Coronary artery (tissue), 2 donors: ENCODE results near the gene HINFP.

Experiments
- DNase-seq: peaks from one replicate; pipeline ENCODE4 v3.0.0-alpha.2; 2017; ENCODE audit warnings: low spot score
- H3K27ac ChIP-seq, 2 donors: fragments of 200-600 bp; sonication (generic); one replicate each; pipeline ENCODE4 v1.5.1; 2016 to 2019
- H3K4me3 ChIP-seq: fragments of 200-600 bp; sonication (generic); 2 replicates; pipeline ENCODE4 v1.5.1; 2016; ENCODE audit warnings: mild to moderate bottlenecking, moderate library complexity
- TF ChIP-seq, protein P1 (sequence below): fragments of 200-600 bp; sonication (generic); IDR thresholded peaks from one replicate; pipeline ENCODE4 v1.5.1; 2019; ENCODE audit warnings: antibody characterized with exemption

The HINFP gene

DNA sequence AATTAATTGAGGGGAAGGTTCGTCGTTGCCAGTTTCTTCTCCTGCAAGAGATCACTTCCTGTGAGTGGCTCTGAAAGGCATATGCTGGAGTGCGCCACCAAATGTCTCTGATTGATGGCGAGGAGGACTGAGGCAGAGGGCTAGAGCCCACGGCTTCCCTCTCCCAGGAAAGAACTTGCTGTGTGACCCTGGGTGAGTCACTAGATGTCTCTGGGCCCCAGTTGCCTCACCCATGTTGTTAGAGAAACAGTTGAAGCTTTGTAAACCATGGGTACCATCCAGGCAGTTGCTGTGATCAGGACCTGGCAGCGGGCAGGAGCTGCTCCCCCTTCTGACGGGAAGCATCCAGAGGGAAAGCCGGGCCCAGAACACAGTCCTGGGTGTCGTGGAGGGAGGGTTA lies 30.7 kb downstream of the HINFP start:
- TF ChIP-seq, protein P1, sequence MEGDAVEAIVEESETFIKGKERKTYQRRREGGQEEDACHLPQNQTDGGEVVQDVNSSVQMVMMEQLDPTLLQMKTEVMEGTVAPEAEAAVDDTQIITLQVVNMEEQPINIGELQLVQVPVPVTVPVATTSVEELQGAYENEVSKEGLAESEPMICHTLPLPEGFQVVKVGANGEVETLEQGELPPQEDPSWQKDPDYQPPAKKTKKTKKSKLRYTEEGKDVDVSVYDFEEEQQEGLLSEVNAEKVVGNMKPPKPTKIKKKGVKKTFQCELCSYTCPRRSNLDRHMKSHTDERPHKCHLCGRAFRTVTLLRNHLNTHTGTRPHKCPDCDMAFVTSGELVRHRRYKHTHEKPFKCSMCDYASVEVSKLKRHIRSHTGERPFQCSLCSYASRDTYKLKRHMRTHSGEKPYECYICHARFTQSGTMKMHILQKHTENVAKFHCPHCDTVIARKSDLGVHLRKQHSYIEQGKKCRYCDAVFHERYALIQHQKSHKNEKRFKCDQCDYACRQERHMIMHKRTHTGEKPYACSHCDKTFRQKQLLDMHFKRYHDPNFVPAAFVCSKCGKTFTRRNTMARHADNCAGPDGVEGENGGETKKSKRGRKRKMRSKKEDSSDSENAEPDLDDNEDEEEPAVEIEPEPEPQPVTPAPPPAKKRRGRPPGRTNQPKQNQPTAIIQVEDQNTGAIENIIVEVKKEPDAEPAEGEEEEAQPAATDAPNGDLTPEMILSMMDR: no peak
- DNase-seq: no peak
- no peak overlapping the region for H3K4me3 ChIP-seq
- H3K27ac ChIP-seq: no peak overlapping the region

DNA sequence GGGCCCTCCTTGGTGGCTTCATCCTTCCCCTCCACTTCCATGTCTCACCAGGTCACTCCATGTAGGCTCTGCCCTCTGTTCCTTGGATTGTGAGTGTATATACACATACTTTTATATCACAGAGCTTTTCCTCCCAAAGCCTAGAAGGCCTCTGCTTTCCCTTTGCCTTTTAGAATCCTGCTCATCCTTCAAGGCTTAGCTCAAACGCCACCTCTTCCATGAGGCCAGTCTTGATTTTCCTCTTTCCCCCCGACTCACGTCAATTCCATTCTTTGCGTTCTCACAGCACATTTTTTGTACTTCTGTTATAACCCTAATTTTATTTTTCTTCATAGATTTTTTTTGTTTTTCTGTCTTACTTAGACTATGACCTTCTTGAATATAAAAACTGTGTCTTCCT lies 31.2 kb downstream of the HINFP start:
- H3K27ac ChIP-seq: no peak overlapping the region
- no peak for DNase-seq
- H3K4me3 ChIP-seq: no peak overlapping the region
- TF ChIP-seq, protein P1: no peak

DNA sequence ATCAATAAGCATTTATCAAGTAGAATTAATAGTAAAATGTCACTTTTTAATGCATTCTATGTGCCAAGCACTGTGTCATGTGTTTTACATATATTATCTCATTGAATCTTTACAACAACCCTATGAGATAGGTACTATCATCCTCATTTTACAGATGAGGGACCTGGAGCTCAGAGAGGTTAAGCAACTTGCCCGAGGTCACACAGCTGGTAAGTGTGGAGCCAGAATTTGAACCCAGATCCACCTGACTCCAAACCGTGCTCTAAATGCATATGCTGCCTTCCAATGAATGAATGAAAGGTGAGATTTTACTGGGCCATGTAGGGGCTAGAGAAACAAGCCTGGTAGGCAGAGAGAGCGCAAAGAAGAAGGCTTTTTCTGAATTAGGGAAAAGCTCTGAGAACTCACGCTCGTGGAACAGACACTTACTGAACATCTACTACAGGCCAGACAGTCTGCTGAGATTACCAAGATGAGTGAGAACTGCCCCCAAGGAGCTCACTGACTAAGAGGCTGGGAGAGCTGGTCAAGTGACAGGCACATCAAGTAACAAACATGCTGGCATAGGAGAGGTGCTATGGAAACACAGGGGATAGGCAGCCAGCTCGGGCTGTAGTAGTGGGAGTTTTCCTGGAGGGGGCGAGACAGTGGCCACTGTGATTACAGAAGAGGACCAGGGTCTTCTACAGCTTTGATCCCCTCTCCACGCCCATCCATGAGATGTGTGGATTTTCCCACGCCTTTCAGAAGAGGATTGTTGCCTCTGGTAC lies 31.9 kb downstream of the HINFP start:
- H3K4me3 ChIP-seq: no peak overlapping the region
- H3K27ac ChIP-seq: no peak overlapping the region
- DNase-seq: no peak
- TF ChIP-seq, protein P1: no peak

DNA sequence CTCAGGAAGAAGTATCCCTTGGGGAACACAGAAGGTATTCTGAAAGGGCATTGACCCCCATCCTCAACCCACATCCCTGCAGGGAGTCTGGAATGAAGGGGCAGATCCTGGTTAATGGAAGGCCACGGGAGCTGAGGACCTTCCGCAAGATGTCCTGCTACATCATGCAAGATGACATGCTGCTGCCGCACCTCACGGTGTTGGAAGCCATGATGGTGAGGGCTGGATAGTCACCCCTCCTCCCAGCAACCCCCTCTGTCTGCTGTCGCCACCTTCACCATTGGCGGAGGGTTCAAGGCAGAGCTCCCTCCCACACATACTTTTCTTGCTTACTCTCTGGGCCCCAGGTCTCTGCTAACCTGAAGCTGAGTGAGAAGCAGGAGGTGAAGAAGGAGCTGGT lies 32.8 kb downstream of the HINFP start:
- no peak overlapping the region for H3K4me3 ChIP-seq
- no peak for DNase-seq
- TF ChIP-seq, protein P1: no peak
- no peak overlapping the region for H3K27ac ChIP-seq

DNA sequence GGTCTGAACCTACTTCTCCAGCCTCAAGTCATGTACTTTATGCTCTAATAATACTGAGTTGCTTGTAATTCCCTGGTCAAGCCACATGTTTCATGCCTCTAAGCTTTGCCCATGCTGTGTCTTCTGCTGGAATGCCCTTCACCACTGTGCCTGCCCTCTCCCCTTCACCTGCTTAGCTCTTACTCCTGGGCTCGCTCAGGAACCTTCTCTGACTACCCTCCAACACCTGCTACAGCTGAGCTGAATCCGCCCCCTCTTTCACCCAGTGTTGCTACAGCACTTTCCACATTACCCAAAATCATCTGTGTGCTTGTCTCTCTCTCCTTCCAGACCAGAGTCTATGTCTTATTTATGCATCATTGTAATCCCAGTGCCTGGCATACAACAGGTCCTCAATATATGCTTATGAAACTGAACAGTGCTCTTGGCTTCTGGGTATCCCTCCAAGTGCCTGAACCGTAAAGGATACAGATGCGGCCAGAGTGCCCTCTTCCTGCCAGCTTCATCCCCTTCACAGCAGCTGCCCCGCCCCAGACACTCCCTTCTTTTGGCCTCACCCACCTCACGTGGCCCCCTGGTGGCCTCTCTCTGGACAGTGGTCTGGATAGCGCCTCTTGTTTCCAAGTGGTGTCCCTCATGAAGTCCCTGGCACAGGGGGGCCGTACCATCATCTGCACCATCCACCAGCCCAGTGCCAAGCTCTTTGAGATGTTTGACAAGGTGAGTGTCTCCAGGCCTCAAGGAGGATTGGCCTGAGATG lies 34.5 kb downstream of the HINFP start:
- no peak overlapping the region for H3K27ac ChIP-seq
- TF ChIP-seq, protein P1: no peak
- DNase-seq: no peak
- H3K4me3 ChIP-seq: no peak overlapping the region

DNA sequence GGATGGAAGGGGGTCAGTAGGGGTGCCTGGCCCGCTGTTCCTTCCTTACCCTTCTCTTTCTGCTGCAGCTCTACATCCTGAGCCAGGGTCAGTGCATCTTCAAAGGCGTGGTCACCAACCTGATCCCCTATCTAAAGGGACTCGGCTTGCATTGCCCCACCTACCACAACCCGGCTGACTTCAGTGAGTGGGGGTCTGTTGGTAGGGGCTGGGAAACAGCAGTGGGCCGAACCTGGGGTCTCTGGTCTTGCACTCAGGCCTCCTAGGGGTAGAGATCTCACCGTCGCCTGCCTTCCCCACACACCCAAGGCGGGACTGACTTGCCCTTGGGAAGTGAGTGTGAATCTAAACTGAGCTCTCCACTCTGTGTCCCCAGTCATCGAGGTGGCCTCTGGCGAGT lies 35.1 kb downstream of the HINFP start:
- Histone ChIP-seq H3K4me3 (no peak overlapping the region), H3K27ac (no peak overlapping the region)
- TF ChIP-seq, protein P1: no peak
- DNase-seq: no peak

DNA sequence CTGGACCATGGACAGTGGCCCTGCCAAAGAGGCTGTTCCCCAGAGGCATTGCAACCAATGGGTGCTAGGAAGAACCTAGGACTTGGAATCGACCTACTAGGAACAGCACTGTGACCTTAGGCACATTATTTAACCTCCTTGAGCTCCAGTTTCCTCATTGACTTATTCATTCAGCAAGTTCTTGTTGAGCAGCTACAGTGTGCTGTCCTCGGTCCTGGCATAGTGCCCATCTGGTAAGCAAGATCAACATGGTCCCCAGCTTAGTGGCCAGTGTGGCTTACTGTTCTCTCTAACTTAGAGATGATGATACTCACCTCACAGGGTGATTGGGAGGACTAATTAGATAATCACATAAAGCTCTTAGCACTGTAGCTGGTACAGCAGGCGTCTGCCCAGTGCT lies 35.7 kb downstream of the HINFP start:
- TF ChIP-seq, protein P1: no peak
- H3K27ac ChIP-seq: no peak overlapping the region
- no peak overlapping the region for H3K4me3 ChIP-seq
- DNase-seq: no peak
